Transverse colon (tissue), 3 donors: ENCODE measurements around the gene CLSTN1.

Source experiments
- POLR2A ChIP-seq: fragments of 450-650 bp; IDR thresholded peaks from one replicate; pipeline ENCODE4 v1.6.1; 2016; ENCODE audit warnings: antibody characterized with exemption, mild to moderate bottlenecking, moderate library complexity
- TF ChIP-seq, protein P1 (sequence below), 5 experiments: fragments of 200-600 bp in 3 of 5; fragments of 450-650 bp in 2 of 5; sonication (generic) in 3 of 5; IDR thresholded peaks; 1 replicate in 2 of 5; 2 replicates in 3 of 5; pipeline ENCODE4 v1.5.1; 2016 to 2017; ENCODE audit warnings: antibody characterized with exemption in 5 of 5, inconsistent platforms in 3 of 5, mild to moderate bottlenecking in 2 of 5, moderate library complexity in 1 of 5

DNA sequence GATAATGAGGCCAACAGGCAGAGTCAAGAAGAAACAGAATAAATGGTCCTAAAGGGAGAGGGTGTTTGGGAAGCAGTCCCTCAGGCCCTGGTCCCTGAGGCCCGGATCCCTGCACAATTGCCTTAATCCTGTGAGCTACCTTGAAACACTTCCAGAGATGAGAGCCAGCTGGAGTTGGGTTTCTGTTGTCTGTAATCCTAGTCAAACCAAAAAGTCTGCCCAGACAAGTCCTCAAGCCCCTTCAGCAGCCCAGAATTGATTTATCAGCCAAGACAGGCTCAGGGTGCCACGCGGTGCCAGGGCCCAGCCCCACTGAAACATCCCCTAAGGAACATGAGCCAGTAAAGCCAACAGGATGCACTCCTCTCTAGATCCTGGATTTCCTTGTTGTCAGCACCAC lies 16.4 kb upstream of the CLSTN1 start:
- TF ChIP-seq, protein P1, sequence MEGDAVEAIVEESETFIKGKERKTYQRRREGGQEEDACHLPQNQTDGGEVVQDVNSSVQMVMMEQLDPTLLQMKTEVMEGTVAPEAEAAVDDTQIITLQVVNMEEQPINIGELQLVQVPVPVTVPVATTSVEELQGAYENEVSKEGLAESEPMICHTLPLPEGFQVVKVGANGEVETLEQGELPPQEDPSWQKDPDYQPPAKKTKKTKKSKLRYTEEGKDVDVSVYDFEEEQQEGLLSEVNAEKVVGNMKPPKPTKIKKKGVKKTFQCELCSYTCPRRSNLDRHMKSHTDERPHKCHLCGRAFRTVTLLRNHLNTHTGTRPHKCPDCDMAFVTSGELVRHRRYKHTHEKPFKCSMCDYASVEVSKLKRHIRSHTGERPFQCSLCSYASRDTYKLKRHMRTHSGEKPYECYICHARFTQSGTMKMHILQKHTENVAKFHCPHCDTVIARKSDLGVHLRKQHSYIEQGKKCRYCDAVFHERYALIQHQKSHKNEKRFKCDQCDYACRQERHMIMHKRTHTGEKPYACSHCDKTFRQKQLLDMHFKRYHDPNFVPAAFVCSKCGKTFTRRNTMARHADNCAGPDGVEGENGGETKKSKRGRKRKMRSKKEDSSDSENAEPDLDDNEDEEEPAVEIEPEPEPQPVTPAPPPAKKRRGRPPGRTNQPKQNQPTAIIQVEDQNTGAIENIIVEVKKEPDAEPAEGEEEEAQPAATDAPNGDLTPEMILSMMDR (IDR thresholded peaks at IDR 0.05), result no peak
- no peak for TF ChIP-seq POLR2A
